ENCODE data around the gene OCSTAMP.

DNA sequence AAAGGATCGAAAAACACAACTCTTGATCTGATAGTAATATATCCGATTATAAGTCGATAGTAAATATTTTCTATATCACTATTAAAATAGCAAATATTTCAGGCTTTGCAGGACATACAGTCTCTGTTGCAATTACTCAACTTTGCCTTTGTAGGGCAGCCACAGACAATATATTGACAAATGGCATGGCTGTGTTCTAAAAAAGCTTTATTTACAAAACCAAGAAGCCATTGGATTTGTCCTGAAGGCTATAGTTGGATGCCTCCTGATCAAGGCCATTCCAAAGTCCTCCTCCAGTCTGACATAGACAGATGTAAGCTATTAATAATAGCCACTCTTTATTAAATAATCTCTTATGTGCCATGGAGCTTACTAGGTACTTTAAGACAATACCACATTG lies 5.9 kb downstream of the OCSTAMP start:
- TF ChIP-seq EZH2 (IDR thresholded peaks at IDR 0.05) (no peak), POLR2AphosphoS5 (IDR thresholded peaks at IDR 0.05; ENCODE audit: borderline replicate concordance, low read depth, low read length) (no peak)
